GM18867 (cell line): ENCODE data around the gene CDKN1B.
A peak's percentile ranks its signal among the peaks of the same experiment; 100 is the strongest.
"Not testable (repeated sequence)": the region's sequence is repeated elsewhere in the genome, so short reads cannot be mapped to it uniquely, and the experiment has no call there.

Experiments
- ATAC-seq: cut with Tn5 transposase; IDR thresholded peaks from one replicate; pipeline ENCODE4 v1.9.1; 2021; ENCODE audit warnings: mild to moderate bottlenecking, moderate library complexity; ENCODE audit not compliant: unreplicated experiment

Gene CDKN1B

DNA sequence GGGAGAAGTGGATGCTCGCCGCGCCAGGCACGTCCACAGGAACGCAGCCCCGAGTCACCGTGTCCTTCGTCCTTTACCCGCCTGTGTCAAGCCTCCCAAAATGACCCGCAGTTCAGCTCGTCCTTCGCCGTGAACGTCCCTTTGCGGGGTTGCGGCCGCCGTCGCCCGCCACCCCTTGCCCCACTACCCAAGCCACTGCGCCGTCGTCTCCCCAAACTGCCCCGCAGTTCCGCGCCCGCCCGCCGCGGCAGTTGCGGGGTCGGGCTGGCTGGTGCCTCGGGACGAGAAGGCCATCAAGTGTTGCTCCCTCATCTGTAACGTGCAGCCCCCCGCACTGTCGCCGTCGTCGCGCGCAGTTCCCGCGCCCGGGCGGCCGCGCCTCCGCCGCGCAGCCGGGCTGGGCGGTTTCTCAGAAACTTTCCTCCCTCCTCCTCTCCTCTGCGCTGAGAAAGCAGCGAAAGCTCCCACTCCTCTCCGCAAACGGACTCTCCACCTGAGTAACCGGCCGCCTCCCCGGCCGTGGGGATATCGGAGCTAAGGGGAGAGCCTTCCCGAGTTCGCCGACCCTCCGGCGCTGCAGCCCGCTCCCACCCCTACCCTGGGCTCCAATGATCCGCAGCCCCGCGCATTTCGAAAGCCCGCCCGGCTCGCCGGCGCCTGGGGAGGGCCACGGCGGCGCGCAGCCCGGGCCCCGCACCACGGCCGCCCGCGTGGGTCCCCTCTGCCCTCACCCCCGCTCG lies 6.7 kb downstream of the CDKN1B start:
- ATAC-seq, result no peak

DNA sequence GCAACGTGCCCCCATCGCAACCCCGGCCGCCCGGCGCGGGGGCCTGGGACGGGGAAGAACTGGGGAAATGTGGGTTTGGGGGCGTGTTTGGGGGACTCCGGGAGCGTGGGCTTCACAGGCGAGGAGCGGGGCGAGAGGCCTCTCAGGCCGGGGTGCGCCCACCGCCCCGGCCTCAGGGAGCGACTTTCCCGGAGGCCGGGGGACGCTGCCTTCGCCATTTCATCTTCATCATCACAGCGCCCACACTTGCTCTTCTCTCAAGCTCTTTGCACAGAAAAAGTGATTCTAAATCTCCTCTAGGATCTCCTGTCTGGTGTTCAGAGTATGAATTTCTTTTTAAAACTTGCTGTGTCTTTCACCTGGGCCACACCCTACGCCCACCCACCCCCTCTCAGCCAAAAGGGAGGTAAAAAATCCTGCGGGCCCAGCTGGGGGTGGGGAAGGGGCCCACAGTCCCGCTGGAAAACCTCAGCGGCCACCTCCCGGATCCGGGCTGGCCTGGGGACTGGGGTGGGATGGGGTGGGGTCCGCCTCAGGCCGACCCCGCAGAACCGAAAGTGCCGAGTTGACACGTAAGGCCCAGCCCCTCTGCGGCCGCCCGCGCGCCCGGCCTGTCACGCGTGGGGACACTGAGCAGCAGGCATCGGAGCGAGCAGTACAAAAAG lies 7.4 kb downstream of the CDKN1B start:
- ATAC-seq, result peak; percentile 17

DNA sequence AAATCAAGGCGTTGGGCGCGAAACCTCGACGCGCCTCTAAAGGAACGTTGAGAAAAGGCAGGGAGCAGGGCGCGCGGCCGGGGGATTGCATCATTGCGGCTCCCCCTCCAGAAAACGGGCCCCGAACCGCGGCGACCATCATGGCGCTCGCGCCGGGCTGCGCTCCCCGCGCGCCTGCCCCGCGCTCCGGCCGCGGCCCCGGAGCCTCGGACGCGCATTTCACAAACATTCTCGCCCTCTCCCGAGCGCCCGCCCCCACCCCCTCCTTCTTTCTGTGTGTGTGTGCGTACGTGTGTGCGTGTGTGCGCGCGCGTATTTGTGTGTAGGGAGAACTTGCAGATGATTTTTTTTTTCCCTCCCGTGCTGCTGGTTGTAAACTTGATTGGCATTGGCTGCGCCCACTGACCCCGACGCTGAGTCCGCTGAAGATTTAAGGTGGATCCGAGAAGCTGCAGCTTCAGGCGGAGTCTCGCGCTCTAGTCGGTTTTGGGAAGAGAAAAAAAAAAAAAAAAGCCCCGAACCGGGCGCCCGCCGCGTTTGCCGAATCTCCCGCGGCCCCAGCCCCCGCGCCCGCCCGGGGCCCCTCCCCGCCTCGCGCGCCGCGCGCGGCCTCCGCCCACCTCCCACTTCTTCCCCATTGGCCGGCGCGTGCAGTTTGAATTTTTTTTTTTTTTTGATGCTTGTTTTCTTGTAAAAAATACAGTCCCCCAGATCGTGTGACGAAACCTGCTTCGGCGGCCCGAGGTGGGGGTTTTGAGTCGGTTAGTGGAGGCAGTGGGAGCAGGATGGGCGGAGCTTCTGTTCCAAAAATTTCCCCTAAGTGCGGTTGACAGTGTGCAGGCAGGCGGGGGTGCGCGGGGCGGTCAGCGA lies 8.2 kb downstream of the CDKN1B start:
- ATAC-seq, result peak; percentile 52

DNA sequence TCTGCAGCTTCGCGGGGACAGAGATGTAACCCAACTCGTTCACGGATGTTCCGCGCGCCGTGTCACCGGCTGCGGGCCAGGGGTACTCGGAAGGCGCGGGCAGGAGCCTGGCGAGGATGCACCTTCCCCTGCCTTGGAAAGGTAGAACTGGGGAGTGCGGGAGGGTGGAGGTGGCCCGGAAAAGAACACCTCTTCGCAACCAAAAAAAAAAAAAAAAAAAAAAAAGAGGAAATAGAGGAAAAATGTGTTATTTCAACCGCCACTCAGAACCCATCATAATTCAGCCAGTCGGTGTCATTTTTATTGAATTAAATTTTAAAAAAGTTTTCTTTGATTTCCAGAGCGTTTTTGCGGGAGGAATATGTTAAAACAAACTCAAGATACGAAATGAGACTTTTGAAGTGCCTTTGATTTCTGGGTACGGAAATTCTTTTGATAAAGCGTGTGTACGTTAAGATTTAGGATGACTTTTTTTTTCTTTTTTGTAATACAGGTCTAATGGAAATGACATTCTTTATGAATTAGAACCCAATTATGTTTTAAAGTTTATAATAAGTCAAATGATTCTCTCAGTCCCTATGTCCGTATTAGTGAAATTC lies 8.9 kb downstream of the CDKN1B start:
- no peak for ATAC-seq

DNA sequence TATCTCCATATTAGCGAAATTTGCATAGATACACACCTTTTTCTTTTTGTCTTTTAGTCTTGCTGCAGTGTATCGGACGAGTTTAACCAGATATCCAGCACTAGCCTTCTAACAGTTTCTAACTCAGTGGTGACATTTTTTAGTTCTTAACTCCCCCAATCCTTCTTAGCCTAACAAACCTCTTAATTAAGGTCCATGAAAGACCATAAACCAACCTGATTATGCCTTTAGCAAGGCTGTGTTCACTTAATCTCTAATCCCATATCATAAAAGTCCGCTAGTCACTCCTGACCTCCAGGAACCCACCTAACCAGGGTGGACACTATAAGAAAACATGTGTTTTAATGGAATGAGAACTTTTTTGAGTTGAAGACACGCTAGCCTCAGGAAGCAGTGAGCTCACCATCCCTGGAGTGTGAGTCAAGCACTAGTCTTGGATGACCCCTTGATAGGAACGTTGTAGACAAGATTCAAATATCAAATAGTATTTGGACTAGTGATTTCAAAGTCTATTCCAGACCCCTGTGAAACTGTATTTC lies 9.5 kb downstream of the CDKN1B start:
- no peak for ATAC-seq

DNA sequence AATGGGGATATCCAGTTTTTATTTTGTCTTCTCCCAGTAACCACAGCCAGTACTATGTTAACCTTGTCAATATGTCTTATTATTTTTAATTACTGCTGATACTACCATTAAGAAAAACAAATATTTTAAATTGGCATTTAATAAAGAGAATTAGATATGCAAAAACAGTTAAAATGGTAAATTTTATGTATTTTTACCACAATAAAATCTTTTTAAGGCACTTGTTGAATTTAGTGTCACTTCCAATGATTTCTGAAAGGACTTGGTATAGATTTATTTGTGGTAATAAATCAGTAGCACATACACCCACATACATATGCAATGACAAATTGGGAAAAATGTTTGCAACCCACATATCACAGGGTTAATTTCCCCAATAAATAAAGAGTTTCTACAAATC lies 14.0 kb downstream of the CDKN1B start:
- ATAC-seq, result no peak

DNA sequence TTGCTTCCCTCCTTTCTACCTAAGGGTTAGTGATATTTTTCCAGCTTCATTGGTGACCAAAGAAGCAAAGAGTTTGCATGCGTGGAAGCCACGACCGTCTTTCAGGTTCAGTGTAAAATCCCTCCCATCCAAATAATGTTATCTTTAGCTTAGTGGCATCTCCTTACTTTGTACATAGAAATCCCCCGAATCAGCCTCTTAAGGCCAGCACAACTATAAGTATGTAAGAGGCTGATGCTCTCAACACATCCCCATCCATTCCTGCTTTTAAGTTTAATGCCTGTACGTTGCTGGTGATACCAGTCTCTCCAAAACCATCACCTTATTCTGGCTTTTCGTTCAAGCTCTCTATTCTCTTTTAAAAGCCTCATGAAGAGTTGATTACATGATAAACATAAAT lies 14.6 kb downstream of the CDKN1B start:
- ATAC-seq, result no peak

DNA sequence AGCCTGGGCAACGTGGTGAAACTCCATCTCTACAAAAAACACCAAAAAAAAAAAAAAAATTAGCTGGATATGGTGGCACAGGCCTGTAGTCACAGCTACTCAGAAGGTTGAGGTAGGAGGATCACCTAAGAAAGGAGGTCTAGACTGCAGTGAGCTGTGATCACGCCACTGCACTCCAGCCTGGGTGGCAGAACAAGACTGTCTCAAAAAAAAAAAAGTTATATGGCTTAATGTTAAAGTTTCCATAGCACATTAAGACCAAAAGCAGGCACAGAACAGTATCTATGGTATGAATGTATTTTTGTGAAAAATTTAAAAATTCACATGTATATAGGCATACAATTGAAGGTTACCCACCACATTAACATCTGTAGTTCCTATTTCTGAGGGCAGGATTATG lies 15.9 kb downstream of the CDKN1B start:
- no peak for ATAC-seq

DNA sequence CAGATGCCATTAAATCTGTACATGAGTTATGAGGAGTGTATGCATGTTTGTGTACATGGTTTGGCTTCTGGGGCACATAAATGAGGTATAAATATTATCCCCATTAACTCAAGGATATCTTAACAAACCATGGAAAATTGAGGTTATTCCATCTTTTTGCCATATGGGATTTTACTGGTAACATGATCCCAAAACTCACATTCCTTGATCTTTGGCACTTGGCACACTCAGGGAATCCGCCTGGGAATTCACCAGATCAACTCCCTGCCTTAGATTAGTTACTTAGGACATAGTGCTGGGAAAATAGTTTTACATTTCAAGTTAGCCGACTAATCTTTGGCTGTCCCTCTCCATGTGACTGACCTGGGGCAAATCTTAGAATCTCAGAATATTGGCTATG lies 16.9 kb downstream of the CDKN1B start:
- ATAC-seq, result no peak

DNA sequence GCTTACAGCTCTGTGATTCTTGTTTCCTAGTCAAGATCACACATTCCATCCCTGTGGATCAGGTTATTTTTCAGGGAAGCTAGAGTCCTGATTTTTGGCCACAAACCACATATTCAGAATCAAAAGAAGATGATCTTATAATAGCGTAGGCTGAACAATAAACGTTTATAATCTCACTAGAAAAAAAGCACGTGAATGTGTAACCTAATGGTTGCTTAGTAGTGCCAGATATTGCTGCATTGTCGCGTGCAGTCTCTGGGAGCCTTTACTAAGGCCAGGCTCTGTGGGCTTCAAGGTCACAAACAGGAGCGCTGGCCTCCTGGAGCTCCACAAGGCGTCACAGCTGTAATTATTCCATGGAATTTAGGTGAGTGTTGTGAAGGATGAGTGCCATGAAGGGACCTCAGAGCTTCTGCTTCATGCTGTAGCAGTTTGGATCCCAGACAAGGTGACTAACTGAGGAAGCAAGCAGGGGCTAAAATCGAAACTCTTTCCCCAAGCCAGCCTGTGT lies 17.4 kb downstream of the CDKN1B start:
- no peak for ATAC-seq

DNA sequence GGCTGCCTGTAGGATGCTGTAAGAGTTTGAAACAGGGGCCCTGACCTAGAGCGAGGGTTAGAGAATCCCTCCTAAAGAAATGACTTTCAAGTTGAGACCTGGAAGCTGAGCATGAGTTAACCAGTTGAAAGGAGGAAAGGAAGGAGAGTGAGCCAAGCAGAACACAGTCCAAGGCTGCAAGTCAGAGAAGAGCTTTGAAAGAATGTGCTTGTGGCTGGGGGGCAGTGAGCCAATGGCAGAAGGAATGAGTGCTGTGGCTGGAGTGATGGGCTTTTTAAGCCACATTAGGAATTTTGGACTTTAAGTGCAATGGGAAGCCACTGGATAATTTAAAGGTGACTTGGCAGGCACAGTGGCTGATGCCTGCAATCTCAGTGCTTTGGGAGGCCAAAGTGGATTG lies 18.1 kb downstream of the CDKN1B start:
- no peak for ATAC-seq

DNA sequence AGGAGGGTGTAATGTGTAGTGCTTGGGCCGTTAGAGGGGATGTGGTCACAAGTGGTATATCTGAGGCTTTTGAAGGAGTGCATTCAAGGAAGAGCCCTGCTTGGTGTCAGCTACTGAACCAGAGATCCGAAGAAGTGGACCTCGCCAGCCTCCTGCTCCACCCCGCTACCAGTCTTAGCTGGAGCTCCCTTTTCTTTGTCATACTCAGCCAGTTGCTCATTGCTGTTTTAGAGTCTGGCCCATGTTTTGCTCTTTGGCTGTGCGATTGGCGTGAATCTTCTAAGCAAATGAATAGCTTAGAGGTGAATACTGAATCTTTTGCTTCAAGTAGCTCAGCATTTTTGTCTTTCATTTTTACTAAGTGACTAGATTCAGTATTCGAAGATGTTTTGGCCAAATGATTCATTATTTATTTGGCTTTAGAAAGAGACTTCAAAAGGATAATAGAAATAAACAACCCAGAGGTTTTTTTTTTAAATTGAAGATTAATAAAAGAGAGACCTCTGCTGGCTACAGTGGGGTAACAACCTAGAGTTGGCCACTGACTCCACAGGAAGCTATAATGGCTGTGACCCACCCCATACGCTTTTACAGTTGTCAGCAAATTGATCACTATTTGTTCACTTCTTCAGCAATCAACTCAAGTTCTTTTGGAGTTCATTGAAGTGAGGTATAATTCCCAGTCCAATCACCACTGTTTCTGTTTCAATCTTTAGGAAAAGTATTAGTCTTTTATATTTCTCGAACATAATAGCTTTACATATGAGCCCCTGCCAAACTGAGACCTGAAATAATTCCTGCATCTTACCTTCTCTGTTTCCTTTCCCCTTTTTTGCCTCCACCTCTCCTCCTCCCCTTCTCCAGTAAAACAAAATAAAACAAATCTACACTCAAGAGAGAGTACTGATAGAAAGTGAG lies 19.9 kb downstream of the CDKN1B start:
- peak; percentile 78 for ATAC-seq

DNA sequence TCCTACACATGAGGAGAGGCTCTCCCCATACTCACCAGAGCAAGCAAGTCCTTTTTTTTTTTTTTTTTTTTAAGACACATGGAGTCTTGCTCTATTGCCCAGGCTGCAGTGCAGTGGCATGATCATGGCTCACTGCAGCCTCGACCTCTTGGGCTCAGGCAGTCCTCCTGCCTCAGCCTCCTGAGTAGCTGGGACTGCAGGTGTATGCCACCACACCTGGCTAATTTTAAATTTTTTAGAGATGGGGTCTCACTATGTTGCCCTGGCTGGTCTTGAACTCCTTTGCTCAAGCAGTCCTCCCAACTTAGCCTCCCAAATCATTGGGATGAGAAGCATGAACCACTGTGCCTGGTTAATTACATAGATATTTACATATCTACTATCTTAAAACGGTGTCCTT lies 21.0 kb downstream of the CDKN1B start:
- not testable (repeated sequence) for ATAC-seq

DNA sequence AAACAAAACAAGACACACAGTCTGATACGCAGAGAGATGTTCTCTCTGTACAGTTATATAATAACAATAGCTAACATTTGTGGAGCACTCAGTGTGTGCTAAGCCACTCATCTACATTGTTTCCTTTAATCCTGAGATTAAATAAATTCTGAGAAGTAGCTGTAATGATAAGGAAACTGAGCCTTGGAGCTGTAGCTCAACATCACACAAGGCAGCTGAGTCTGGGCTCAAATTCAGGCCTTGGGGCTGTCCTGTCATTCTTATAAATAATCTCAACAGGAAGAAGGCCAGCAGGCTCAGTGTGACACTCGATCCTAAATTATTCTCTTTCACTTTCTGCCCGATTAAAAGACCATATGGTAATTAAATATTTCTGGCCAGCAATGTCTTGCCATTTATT lies 24.5 kb downstream of the CDKN1B start:
- ATAC-seq, result no peak

DNA sequence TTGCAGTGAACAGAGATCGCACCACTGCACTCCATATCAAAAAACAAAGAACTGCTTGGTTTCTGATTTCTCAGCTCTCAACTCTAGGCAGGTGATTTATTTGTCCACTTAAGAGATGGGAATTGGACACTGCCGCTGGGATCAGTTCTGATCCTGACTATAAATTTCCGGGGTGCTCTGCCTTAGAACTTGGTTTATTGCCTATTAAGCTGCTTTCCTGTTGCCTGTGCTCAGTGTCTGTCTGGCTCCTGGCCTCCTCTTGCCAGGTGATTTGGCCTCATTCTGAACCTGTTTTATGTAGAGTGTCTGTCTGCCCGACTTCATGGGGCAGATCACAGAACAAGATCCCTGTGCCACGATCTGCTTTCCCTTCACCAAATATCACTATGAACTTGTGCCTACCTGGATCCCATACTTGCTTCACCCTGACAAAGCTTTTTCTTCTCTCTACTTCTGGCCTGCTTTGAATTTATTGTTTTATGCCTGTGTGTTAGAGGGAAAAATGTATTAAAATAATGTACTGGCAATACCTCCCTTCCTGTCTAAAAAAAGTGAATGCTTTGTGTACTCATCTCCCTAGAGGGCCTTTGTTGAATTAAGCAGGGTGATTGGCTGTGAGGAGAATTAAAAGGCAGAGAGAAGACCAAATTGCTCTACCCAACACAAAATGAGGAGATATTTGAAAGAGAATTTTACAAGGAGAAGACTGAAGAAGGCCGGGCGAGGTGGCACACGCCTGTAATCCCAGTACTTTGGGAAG lies 27.6 kb downstream of the CDKN1B start:
- no peak for ATAC-seq

DNA sequence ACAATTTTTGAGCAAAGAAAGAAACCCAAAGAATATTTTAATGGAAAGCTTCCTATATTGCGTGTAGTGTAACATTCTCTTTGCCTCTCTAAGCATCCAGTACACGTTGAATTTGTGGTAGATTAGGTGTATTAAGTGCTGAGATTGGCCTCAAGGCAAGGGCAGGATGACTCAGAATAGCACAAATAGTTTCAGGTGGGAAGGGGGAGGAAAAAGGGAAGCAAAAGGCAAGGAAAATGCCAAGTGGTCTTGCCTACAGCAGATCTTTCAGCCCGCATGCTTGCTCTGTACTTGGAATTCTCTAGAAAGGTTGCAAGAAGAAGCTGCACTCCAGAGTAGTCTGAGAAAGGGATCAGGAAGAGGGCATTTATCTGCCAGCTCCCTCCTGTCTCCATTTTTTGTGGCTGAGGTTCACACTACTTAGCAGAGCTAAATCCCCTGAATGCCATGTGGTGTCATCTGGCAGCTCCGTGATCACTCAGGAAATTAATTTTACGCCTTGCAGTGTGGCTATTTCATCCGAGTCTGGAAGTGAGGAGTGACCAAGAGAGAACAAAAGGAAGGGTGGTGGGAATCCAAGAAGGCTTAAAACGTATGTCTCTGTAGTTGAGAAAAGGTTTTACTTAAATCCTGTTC lies 28.5 kb downstream of the CDKN1B start:
- ATAC-seq, result no peak

DNA sequence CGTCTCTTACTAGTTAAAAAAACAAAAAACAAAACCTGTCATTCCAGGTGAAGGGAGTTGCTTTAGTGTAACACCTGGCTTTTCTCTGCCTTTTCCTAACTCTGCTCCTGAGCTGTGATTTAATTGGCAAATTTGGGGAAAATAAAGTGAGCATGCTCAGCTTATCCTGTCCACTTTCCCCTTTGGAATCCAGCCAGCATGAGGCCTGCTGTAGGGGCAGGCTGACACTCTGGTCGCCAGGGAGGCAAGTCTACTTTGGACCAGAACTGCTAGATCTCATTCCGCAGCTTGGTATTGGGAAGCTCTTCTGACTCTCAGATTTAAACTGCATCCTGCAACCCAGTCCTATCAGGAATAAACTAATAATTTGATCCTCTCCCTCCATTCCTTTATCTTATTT lies 30.1 kb downstream of the CDKN1B start:
- ATAC-seq, result no peak

DNA sequence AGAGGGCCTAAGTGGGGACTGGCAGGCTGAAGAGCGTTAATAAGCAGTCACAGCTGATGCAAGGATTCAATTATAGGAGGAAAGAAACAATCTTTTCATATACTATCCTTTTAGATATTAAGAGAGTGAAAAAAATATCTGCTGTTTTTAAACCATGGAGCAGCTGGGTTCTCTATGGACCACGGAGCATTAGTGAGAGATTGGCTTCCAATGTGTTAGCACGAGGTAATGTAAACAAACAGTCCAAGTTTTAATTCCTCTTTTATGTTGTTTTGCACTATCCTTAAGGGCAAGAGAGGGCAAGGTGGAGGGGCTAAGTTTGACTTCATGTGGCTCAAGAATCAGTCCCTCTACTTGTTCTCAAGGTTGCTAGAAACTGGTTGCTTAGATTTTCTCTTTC lies 30.9 kb downstream of the CDKN1B start:
- no peak for ATAC-seq

DNA sequence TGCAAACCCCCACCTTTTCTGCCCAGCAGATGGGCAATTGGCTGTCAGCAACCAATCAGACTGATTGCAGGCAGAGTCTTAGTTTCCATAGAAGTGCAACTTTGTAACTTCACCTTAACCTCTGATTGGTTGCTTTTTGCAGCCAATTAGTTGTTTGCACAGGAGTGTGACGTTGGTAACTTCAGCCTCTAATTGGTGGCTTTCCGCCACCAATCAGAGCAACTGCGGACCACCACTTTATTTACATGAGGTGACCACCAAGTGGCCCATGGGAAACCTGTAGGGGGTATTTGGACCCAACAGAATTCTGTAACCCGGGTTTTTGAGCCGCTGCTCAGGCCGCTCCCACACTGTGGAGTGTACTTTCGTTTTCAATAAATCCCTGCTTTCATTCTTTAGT lies 32.3 kb downstream of the CDKN1B start:
- no peak for ATAC-seq
